ENCODE results near the gene MED22.

GRCh38 chr9:133375724-133376654, 28.1 kb upstream of the MED22 start, which contains the start of the genes STKLD1 and SURF4:
- TF ChIP-seq CTCF (conservative IDR thresholded peaks at IDR 0.05; ENCODE audit: low read depth in 2 of 2), result no peak
- peak; percentile 70 for TF ChIP-seq POLR2AphosphoS5 (IDR thresholded peaks at IDR 0.05; ENCODE audit: low read depth)
- no peak for TF ChIP-seq EZH2 (IDR thresholded peaks at IDR 0.05; ENCODE audit: low read depth, unreplicated experiment)
- TF ChIP-seq JUNB (IDR thresholded peaks at IDR 0.05; ENCODE audit: unreplicated experiment), result no peak
- TF ChIP-seq CREB1 (CRISPR knock-in tag; IDR thresholded peaks at IDR 0.05; ENCODE audit: low read depth), result peak; percentile 81
- no peak for TF ChIP-seq EZH2phosphoT487 (IDR thresholded peaks at IDR 0.05; ENCODE audit: unreplicated experiment)
